ENCODE measurements around the gene EHD4.

DNA sequence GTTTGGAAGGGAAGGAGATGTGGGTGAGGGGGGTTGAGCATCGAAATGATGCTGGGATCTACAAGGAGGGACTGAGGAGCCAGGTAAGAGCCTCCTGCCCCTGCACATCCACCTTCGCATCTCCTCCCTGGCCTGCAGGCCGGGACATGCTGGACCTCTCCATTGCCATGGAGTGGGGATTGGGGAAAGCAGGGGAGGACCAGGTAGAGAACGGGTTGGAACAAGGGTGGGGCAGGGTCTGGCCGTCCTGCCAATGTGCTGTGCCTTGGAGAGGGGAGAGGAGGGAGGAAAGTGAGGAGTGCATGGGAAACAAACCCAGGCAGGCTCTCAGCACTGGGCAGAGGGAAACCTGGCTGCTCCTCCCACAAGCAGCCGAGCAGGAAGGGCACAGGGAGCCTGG lies 123.2 kb downstream of the EHD4 start:
- TF ChIP-seq, protein P1, sequence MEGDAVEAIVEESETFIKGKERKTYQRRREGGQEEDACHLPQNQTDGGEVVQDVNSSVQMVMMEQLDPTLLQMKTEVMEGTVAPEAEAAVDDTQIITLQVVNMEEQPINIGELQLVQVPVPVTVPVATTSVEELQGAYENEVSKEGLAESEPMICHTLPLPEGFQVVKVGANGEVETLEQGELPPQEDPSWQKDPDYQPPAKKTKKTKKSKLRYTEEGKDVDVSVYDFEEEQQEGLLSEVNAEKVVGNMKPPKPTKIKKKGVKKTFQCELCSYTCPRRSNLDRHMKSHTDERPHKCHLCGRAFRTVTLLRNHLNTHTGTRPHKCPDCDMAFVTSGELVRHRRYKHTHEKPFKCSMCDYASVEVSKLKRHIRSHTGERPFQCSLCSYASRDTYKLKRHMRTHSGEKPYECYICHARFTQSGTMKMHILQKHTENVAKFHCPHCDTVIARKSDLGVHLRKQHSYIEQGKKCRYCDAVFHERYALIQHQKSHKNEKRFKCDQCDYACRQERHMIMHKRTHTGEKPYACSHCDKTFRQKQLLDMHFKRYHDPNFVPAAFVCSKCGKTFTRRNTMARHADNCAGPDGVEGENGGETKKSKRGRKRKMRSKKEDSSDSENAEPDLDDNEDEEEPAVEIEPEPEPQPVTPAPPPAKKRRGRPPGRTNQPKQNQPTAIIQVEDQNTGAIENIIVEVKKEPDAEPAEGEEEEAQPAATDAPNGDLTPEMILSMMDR (IDR thresholded peaks at IDR 0.05): no peak
- TF ChIP-seq POLR2AphosphoS5 (IDR thresholded peaks at IDR 0.05; ENCODE audit: insufficient read depth in 1 of 2, low read depth in 1 of 2): no peak

All from vagina (tissue), 2 donors.